ENCODE results near the gene ABCC8. TPM values are rescaled to one million over a fixed set of nuclear protein-coding genes. Genes with fewer than 3 reads are reported as not detected.

ABCC8 gene
- total and polyA plus RNA-seq, 10 of the 15 experiments (the other 5 are each of a cell fraction or from before 2014, with no cell fraction given) = not detected

DNA sequence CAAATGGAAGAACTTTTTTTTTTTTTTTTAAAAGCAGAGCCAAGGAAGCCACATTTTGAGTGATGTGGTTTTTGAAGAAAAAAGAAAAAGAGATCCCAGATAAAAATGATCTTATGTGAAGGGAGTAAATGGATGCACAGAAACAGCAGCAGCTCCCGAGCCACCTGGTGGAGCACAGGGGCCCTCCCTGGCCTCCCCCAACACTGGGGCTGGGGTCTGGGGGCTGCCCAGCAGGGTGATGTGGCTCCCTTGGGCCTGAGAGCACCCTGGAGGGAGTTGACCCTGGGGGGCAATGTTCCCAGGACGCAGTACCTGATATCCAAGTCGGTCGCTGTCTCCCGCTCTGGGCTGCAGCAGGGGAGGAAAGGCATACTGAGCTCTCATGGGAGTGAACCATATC lies 61.7 kb downstream of the ABCC8 start:
- no peak for FAIRE-seq
- no peak for DNase-seq (ENCODE audit: low read depth, low spot score)
- BruUV-seq (replicated peaks) = no TSS peak
- H4K20me1 ChIP-seq (ENCODE audit: control insufficient read depth, insufficient read depth) = no peaks in the 10 kb centered on the region; the same call in 1 of the 2 replicates
- no peaks in the 10 kb centered on the region for H3K36me3 ChIP-seq (ENCODE audit: control insufficient read depth in 2 of 2, insufficient read depth in 2 of 2, low read length in 1 of 2)
- no peaks in the 10 kb centered on the region for H3K4me1 ChIP-seq (ENCODE audit: control insufficient read depth, insufficient read depth, low read length)
- H3K9ac ChIP-seq (ENCODE audit: control insufficient read depth, insufficient read depth, low read length) = no peak overlapping the region
- POLR2A ChIA-PET = no interaction called here
- H3K79me2 ChIP-seq (ENCODE audit: control insufficient read depth, insufficient read depth, low read length) = no peaks in the 10 kb centered on the region
- SMC1A ChIA-PET (ENCODE audit: uncharacterized antibody, unreplicated experiment) = no interaction called here
- no peak overlapping the region for H2AFZ ChIP-seq (ENCODE audit: control insufficient read depth, low read depth, low read length)
- intact Hi-C loops (cut with micrococcal nuclease; ENCODE audit: unreplicated experiment) = no loop called here
- CTCF ChIA-PET = no interaction called here
- WGBS (ENCODE audit: insufficient coverage, insufficient replicate concordance, low lambda C conversion rate, missing lambda C conversion rate) = 53% methylated on average over 5 of the region's 5 CpGs
- H3K27me3 ChIP-seq (replicated peaks in 1 of 2; ENCODE audit: control insufficient read depth in 2 of 2, insufficient read depth in 2 of 2, low read length in 1 of 2) = peaks cover 0 to 6% of the 10 kb centered on the region in 2 experiments
- H3K4me3 ChIP-seq = no peak overlapping the region
- no peak overlapping the region for H3K4me2 ChIP-seq (ENCODE audit: control insufficient read depth, insufficient read depth)
- no peak overlapping the region for H3K27ac ChIP-seq (ENCODE audit: control insufficient read depth, insufficient read depth)
- H3K9me3 ChIP-seq (replicated peaks; ENCODE audit: control insufficient read depth, insufficient read depth, low read length) = no peaks in the 10 kb centered on the region
- no peak for TF ChIP-seq RCOR1 (conservative IDR thresholded peaks at IDR 0.05; ENCODE audit: low read depth, low read length)
- no peak for TF ChIP-seq NKRF (conservative IDR thresholded peaks at IDR 0.05)
- no peak for TF ChIP-seq EP300 (IDR thresholded peaks at IDR 0.05; ENCODE audit: borderline replicate concordance in 1 of 2, control insufficient read depth in 1 of 2, low read depth in 2 of 2, low read length in 2 of 2)
- TF ChIP-seq, protein P1, sequence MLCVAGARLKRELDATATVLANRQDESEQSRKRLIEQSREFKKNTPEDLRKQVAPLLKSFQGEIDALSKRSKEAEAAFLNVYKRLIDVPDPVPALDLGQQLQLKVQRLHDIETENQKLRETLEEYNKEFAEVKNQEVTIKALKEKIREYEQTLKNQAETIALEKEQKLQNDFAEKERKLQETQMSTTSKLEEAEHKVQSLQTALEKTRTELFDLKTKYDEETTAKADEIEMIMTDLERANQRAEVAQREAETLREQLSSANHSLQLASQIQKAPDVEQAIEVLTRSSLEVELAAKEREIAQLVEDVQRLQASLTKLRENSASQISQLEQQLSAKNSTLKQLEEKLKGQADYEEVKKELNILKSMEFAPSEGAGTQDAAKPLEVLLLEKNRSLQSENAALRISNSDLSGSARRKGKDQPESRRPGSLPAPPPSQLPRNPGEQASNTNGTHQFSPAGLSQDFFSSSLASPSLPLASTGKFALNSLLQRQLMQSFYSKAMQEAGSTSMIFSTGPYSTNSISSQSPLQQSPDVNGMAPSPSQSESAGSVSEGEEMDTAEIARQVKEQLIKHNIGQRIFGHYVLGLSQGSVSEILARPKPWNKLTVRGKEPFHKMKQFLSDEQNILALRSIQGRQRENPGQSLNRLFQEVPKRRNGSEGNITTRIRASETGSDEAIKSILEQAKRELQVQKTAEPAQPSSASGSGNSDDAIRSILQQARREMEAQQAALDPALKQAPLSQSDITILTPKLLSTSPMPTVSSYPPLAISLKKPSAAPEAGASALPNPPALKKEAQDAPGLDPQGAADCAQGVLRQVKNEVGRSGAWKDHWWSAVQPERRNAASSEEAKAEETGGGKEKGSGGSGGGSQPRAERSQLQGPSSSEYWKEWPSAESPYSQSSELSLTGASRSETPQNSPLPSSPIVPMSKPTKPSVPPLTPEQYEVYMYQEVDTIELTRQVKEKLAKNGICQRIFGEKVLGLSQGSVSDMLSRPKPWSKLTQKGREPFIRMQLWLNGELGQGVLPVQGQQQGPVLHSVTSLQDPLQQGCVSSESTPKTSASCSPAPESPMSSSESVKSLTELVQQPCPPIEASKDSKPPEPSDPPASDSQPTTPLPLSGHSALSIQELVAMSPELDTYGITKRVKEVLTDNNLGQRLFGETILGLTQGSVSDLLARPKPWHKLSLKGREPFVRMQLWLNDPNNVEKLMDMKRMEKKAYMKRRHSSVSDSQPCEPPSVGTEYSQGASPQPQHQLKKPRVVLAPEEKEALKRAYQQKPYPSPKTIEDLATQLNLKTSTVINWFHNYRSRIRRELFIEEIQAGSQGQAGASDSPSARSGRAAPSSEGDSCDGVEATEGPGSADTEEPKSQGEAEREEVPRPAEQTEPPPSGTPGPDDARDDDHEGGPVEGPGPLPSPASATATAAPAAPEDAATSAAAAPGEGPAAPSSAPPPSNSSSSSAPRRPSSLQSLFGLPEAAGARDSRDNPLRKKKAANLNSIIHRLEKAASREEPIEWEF (IDR thresholded peaks at IDR 0.05; ENCODE audit: insufficient replicate concordance, low read depth, low read length) = no peak
- no peak for TF ChIP-seq NR2C1 (IDR thresholded peaks at IDR 0.05)
- TF ChIP-seq CHD4 (IDR thresholded peaks at IDR 0.05) = no peak
- TF ChIP-seq BRCA1 (IDR thresholded peaks at IDR 0.05; ENCODE audit: low read depth, low read length) = no peak
- no peak for TF ChIP-seq ZBTB4 (CRISPR knock-in tag; IDR thresholded peaks at IDR 0.05)
- no peak for TF ChIP-seq SPI1 (IDR thresholded peaks at IDR 0.05; ENCODE audit: borderline replicate concordance, insufficient read depth, low read depth, low read length)
- TF ChIP-seq SIX5 (IDR thresholded peaks at IDR 0.05; ENCODE audit: low read depth, low read length, severe bottlenecking) = no peak
- no peak for ATAC-seq
- RAD21 ChIA-PET (ENCODE audit: unreplicated experiment) = no interaction called here
- in situ Hi-C loops (cut with MboI) = no loop called here
